IMR-90 (cell line): Measurements from ENCODE around the gene SYTL3. TPM values are rescaled to one million over a fixed set of nuclear protein-coding genes. Genes with fewer than 3 reads are reported as not detected.

Experiments used
- ATAC-seq: fragments of 200-7000 bp; cut with Tn5 transposase; 2 replicates; pipeline ENCODE4 v1.9.1; 2020; ENCODE audit warnings: low read depth, mild to moderate bottlenecking, moderate library complexity
- BruUV-seq: library from RNA; stranded (reverse); fragments of 400-500 nt; replicated peaks from 2 replicates; lab custom pipeline; 2021; lab: Mats Ljungman, UMichigan
- CTCF ChIA-PET: fragments of 300-600 bp; formaldehyde crosslinking; extraction: SDS; loops from one replicate; lab custom pipeline; 2021; ENCODE audit warnings: antibody characterized with exemption; lab: Yijun Ruan, JAX
- POLR2A ChIA-PET: fragments of 300-600 bp; sonication (Branson Sonifier 250); formaldehyde crosslinking; loops from one replicate; lab custom pipeline; 2022; ENCODE audit warnings: antibody characterized with exemption; ENCODE audit not compliant: unreplicated experiment; lab: Charles Lee
- DNase-seq: peaks from one replicate; pipeline ENCODE4 v3.0.0; 2013
- H2AFZ ChIP-seq: replicated peaks from 2 replicates; pipeline ENCODE3; 2013; ENCODE audit warnings: low read length, mild to moderate bottlenecking; ENCODE audit not compliant: poor library complexity
- H2AK5ac ChIP-seq: 2 replicates; pipeline ENCODE4 v1.6.1; 2013; ENCODE audit warnings: low read depth, low read length, inconsistent platforms
- H2AK9ac ChIP-seq: replicated peaks from 2 replicates; pipeline ENCODE3; 2013; ENCODE audit warnings: mild to moderate bottlenecking, low read depth, low read length, moderate library complexity; ENCODE audit not compliant: poor library complexity
- H2BK120ac ChIP-seq: 2 replicates; pipeline ENCODE4 v1.6.1; 2013; ENCODE audit warnings: low read depth, low read length, inconsistent platforms
- H2BK15ac ChIP-seq: 3 replicates; pipeline ENCODE4 v1.6.1; 2013; ENCODE audit warnings: low read depth, low read length, inconsistent platforms
- H2BK20ac ChIP-seq: 2 replicates; pipeline ENCODE4 v1.6.1; 2013; ENCODE audit warnings: low read depth, mild to moderate bottlenecking, inconsistent platforms, low read length, moderate library complexity
- H2BK5ac ChIP-seq: 2 replicates; pipeline ENCODE4 v1.6.1; 2013; ENCODE audit warnings: mild to moderate bottlenecking, low read depth, low read length, inconsistent platforms; ENCODE audit not compliant: poor library complexity, severe bottlenecking
- H3K14ac ChIP-seq: replicated peaks from 2 replicates; pipeline ENCODE4 v1.6.1; 2013; ENCODE audit warnings: low read depth, low read length, inconsistent platforms
- H3K18ac ChIP-seq: 2 replicates; pipeline ENCODE4 v1.6.1; 2013; ENCODE audit warnings: low read depth, low read length, control low read depth
- H3K23ac ChIP-seq: 2 replicates; pipeline ENCODE4 v1.6.1; 2013; ENCODE audit warnings: low read depth, low read length, inconsistent platforms
- H3K27ac ChIP-seq: 2 replicates; pipeline ENCODE4 v1.5.1; 2013; ENCODE audit warnings: mild to moderate bottlenecking, control low read depth, low read length; ENCODE audit not compliant: insufficient read depth
- H3K27me3 ChIP-seq: 2 replicates; pipeline ENCODE4 v1.6.1; 2013; ENCODE audit warnings: low read length; ENCODE audit not compliant: control insufficient read depth, insufficient read depth
- H3K36me3 ChIP-seq: 2 replicates; pipeline ENCODE4 v1.6.1; 2013; ENCODE audit warnings: low read length, mixed read lengths; ENCODE audit not compliant: control insufficient read depth, insufficient read depth
- H3K4ac ChIP-seq: 2 replicates; pipeline ENCODE4 v1.6.1; 2013; ENCODE audit warnings: low read depth, low read length, inconsistent platforms
- H3K4me1 ChIP-seq: 2 replicates; pipeline ENCODE4 v1.6.1; 2013; ENCODE audit warnings: low read length, mixed read lengths; ENCODE audit not compliant: control insufficient read depth, insufficient read depth
- H3K4me2 ChIP-seq: 2 replicates; pipeline ENCODE4 v1.6.1; 2013; ENCODE audit warnings: low read depth, mild to moderate bottlenecking, control low read depth, low read length, moderate library complexity
- H3K4me3 ChIP-seq: 2 replicates; pipeline ENCODE4 v1.5.1; 2013; ENCODE audit warnings: low read depth, mild to moderate bottlenecking, control low read depth, low read length, moderate library complexity; ENCODE audit not compliant: insufficient read depth
- H3K56ac ChIP-seq: 2 replicates; pipeline ENCODE4 v1.6.1; 2013; ENCODE audit warnings: low read length, inconsistent platforms; ENCODE audit not compliant: insufficient read depth; ENCODE audit errors: extremely low read depth
- H3K79me1 ChIP-seq, 2 experiments: 2 replicates each; pipeline ENCODE4 v1.6.1; 2013; ENCODE audit warnings: low read length in 2 of 2, inconsistent platforms in 1 of 2, low read depth in 1 of 2
- H3K9ac ChIP-seq: 2 replicates; pipeline ENCODE4 v1.6.1; 2013; ENCODE audit warnings: low read depth, low read length, control low read depth
- H3K9me1 ChIP-seq: 2 replicates; pipeline ENCODE4 v1.6.1; 2013; ENCODE audit warnings: low read length, inconsistent platforms; ENCODE audit not compliant: insufficient read depth
- H3K9me3 ChIP-seq: 2 replicates; pipeline ENCODE4 v1.6.1; 2013; ENCODE audit warnings: low read length; ENCODE audit not compliant: control insufficient read depth, insufficient read depth
- H4K20me1 ChIP-seq: 2 replicates; pipeline ENCODE4 v1.6.1; 2013; ENCODE audit warnings: low read length, inconsistent platforms; ENCODE audit not compliant: insufficient read depth
- H4K5ac ChIP-seq: 2 replicates; pipeline ENCODE4 v1.6.1; 2013; ENCODE audit warnings: mild to moderate bottlenecking, low read depth, low read length, control low read depth
- H4K8ac ChIP-seq, 2 experiments: 2 replicates each; pipeline ENCODE4 v1.6.1; 2013; ENCODE audit warnings: low read depth in 2 of 2, low read length in 2 of 2, control low read depth in 1 of 2, inconsistent platforms in 1 of 2
- H4K91ac ChIP-seq: 2 replicates; pipeline ENCODE4 v1.6.1; 2013; ENCODE audit warnings: low read depth, low read length, inconsistent platforms; ENCODE audit not compliant: insufficient read depth
- FOS ChIP-seq: fragments of 150-350 bp; IDR thresholded peaks from 2 replicates; pipeline ENCODE4 v1.6.1; 2016; ENCODE audit warnings: low read depth, low read length
- MAFK ChIP-seq: IDR thresholded peaks from 2 replicates; pipeline ENCODE4 v1.6.1; 2012; ENCODE audit warnings: low read depth, low read length, improper control_type of control experiment
- NFE2L2 ChIP-seq: fragments of 150-350 bp; IDR thresholded peaks from 2 replicates; pipeline ENCODE4 v1.6.1; 2016; ENCODE audit warnings: low read depth, mild to moderate bottlenecking, low read length
- POLR2A ChIP-seq: IDR thresholded peaks from 2 replicates; pipeline ENCODE4 v1.6.1; 2012; ENCODE audit warnings: mild to moderate bottlenecking, low read depth, low read length
- RCOR1 ChIP-seq: IDR thresholded peaks from 2 replicates; pipeline ENCODE4 v1.6.1; 2012; ENCODE audit warnings: mild to moderate bottlenecking, low read length, improper control_type of control experiment; ENCODE audit not compliant: insufficient replicate concordance
- RFX5 ChIP-seq: IDR thresholded peaks from 2 replicates; pipeline ENCODE4 v1.8.0; 2012; ENCODE audit warnings: low read depth, mild to moderate bottlenecking, low read length, moderate library complexity
- WGBS, 2 experiments: methylation state at CpG; one replicate each; pipeline versions ENCODE4 v1.1.5 to v1.1.7; 2013; ENCODE audit warnings: missing lambda C conversion rate in 2 of 2; ENCODE audit not compliant: insufficient read length in 1 of 2; ENCODE audit errors: extremely low coverage in 2 of 2; 5-methylcytosine and 5-hydroxymethylcytosine counted together
- dilution Hi-C: fragments of 300-500 bp; cut with HindIII; formaldehyde crosslinking; loops from one replicate; pipeline ENCODE4 v1.14.3; 2018; ENCODE audit warnings: low sequenced_read_pairs; ENCODE audit not compliant: unreplicated experiment
- in situ Hi-C: fragments of 300-500 bp; cut with MboI; formaldehyde crosslinking; loops from 3 replicates; pipeline ENCODE4 v1.14.3; 2019; ENCODE audit warnings: low sequenced_read_pairs, inconsistent platforms, mixed read lengths
- intact Hi-C: fragments of 100-400 bp; cut with micrococcal nuclease; formaldehyde crosslinking; loops from 2 replicates; pipeline ENCODE4 v1.10.0; 2022
- polyA plus RNA-seq, 3 experiments: library from polyadenylated mRNA; depleted of rRNA; stranded (reverse); fragments of >200 nt; gene quantifications; 2 replicates each; pipeline ENCODE4 v1.2.3, GENCODE V29; 2012; ENCODE audit warnings: low replicate concordance in 1 of 3
- total RNA-seq: library from RNA; depleted of rRNA; stranded (reverse); fragments of >200 nt; gene quantifications from 2 replicates; pipeline ENCODE4 v1.2.3, GENCODE V29; 2012
- TF ChIP-seq, protein P1 (sequence below): fragments of 150-350 bp; IDR thresholded peaks from 2 replicates; pipeline ENCODE4 v1.6.1; 2016; ENCODE audit warnings: low read depth, mild to moderate bottlenecking, low read length, moderate library complexity, borderline replicate concordance
- TF ChIP-seq, protein P2 (sequence below): conservative IDR thresholded peaks from 2 replicates; pipeline ENCODE4 v1.5.1; 2012; ENCODE audit warnings: mild to moderate bottlenecking, low read depth, low read length, improper control_type of control experiment

SYTL3 gene
- total and polyA plus RNA-seq, 2 of the 4 experiments (the other 2 are of a cell fraction) = 2.9 to 4.3 TPM

DNA sequence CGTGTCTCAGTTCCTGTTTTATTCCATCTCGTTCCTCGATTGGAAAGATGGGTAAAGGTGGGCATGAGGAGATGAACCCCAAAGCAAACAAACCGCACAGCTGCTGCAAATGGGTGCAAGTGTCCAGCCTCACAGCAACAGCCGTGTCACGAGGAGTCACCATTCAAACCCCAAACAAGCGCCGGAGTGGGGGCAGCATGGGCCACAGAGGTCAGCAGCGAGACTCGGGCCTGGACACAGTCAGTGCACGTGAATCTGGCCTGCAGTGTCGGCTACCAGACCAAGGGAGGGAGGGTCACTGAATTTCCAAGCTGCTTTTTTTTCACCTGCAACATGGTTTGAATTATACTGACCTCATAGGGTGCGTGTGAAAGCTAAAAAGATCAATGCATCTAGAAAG, 105.8 kb downstream of the SYTL3 start:
- H3K9me3 ChIP-seq = no peaks in the 10 kb centered on the region
- peaks cover 3% of the 10 kb centered on the region; the same call in 1 of the 2 replicates for H3K9me1 ChIP-seq
- no peak overlapping the region for H3K23ac ChIP-seq
- H3K36me3 ChIP-seq = no peaks in the 10 kb centered on the region
- CTCF ChIA-PET = no interaction called here
- ATAC-seq (no peak), DNase-seq (no peak)
- no peak overlapping the region for H2BK5ac ChIP-seq
- no peak overlapping the region for H2BK120ac ChIP-seq
- H3K27ac ChIP-seq = no peak overlapping the region
- no peak overlapping the region for H3K4me3 ChIP-seq
- no peak overlapping the region for H3K9ac ChIP-seq
- no peak overlapping the region for H2BK20ac ChIP-seq
- H3K27me3 ChIP-seq = no peaks in the 10 kb centered on the region
- WGBS, 2 experiments = 93% methylated on average over 5 of the region's 13 CpGs; no CpG with 5 or more reads in 1 of the 2 experiments
- intact Hi-C loops (no loop called here), in situ Hi-C loops (no loop called here), dilution Hi-C loops (no loop called here)
- no peak overlapping the region for H3K4ac ChIP-seq
- no peak overlapping the region for H3K14ac ChIP-seq
- no peak overlapping the region for H2AK5ac ChIP-seq
- no peak overlapping the region for H4K91ac ChIP-seq
- no peak overlapping the region for H3K18ac ChIP-seq
- POLR2A ChIA-PET = no interaction called here
- TF ChIP-seq NFE2L2 = no peak
- TF ChIP-seq RFX5 = no peak
- no peak for TF ChIP-seq RCOR1
- TF ChIP-seq FOS = no peak
- TF ChIP-seq MAFK = no peak
- no peak for TF ChIP-seq POLR2A
- TF ChIP-seq, protein P1, sequence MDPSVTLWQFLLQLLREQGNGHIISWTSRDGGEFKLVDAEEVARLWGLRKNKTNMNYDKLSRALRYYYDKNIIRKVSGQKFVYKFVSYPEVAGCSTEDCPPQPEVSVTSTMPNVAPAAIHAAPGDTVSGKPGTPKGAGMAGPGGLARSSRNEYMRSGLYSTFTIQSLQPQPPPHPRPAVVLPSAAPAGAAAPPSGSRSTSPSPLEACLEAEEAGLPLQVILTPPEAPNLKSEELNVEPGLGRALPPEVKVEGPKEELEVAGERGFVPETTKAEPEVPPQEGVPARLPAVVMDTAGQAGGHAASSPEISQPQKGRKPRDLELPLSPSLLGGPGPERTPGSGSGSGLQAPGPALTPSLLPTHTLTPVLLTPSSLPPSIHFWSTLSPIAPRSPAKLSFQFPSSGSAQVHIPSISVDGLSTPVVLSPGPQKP = no peak
- TF ChIP-seq, protein P2, sequence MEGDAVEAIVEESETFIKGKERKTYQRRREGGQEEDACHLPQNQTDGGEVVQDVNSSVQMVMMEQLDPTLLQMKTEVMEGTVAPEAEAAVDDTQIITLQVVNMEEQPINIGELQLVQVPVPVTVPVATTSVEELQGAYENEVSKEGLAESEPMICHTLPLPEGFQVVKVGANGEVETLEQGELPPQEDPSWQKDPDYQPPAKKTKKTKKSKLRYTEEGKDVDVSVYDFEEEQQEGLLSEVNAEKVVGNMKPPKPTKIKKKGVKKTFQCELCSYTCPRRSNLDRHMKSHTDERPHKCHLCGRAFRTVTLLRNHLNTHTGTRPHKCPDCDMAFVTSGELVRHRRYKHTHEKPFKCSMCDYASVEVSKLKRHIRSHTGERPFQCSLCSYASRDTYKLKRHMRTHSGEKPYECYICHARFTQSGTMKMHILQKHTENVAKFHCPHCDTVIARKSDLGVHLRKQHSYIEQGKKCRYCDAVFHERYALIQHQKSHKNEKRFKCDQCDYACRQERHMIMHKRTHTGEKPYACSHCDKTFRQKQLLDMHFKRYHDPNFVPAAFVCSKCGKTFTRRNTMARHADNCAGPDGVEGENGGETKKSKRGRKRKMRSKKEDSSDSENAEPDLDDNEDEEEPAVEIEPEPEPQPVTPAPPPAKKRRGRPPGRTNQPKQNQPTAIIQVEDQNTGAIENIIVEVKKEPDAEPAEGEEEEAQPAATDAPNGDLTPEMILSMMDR = no peak
- no peak overlapping the region for H2AFZ ChIP-seq
- H2AK9ac ChIP-seq = no peak overlapping the region
- H3K79me1 ChIP-seq = no peaks in the 10 kb centered on the region
- no peak overlapping the region for H3K4me2 ChIP-seq
- no peak overlapping the region for H4K5ac ChIP-seq
- no peaks in the 10 kb centered on the region; the same call in 1 of the 2 replicates for H3K4me1 ChIP-seq
- no peak overlapping the region for H3K56ac ChIP-seq
- H2BK15ac ChIP-seq = no peak overlapping the region
- no TSS peak for BruUV-seq
- no peak overlapping the region for H4K8ac ChIP-seq
- no peaks in the 10 kb centered on the region; the same call in 1 of the 2 replicates for H4K20me1 ChIP-seq
